A673 (cell line): ENCODE measurements around the gene CAMK2A. TPM values are rescaled to one million over a fixed set of nuclear protein-coding genes. Genes with fewer than 3 reads are reported as not detected.

Source experiments
- BruUV-seq: library from RNA; stranded (reverse); fragments of 400-500 nt; replicated peaks from 2 replicates; lab custom pipeline; 2021; lab: Mats Ljungman, UMichigan
- CTCF ChIA-PET: fragments of 300-600 bp; sonication (Branson Sonifier 250); formaldehyde crosslinking; loops from one replicate; lab custom pipeline; 2022; ENCODE audit warnings: antibody characterized with exemption; lab: Charles Lee
- POLR2A ChIA-PET: fragments of 300-600 bp; sonication (Branson Sonifier 250); formaldehyde crosslinking; loops from one replicate; lab custom pipeline; 2022; ENCODE audit warnings: antibody characterized with exemption; ENCODE audit not compliant: low non-redundant PET; lab: Charles Lee
- DNase-seq: peaks from one replicate; pipeline ENCODE4 v3.0.0-alpha.2; 2015; ENCODE audit warnings: low spot score
- H3K27ac ChIP-seq: fragments of 200-600 bp; sonication (generic); 2 replicates; pipeline ENCODE4 v1.5.1; 2016; ENCODE audit warnings: mixed run types, low read depth, mild to moderate bottlenecking, mixed read lengths, antibody characterized with exemption, low read length; ENCODE audit not compliant: poor library complexity, severe bottlenecking
- H3K27me3 ChIP-seq: fragments of 200-600 bp; sonication (generic); replicated peaks from 2 replicates; pipeline ENCODE4 v1.6.1; 2017; ENCODE audit warnings: mixed run types, low read depth, mild to moderate bottlenecking, mixed read lengths, antibody characterized with exemption, low read length; ENCODE audit not compliant: insufficient read depth, poor library complexity
- H3K36me3 ChIP-seq: fragments of 200-600 bp; sonication (generic); 2 replicates; pipeline ENCODE4 v1.6.1; 2016; ENCODE audit warnings: mixed run types, mild to moderate bottlenecking, mixed read lengths, antibody characterized with exemption, low read length; ENCODE audit not compliant: insufficient read depth, poor library complexity, severe bottlenecking
- H3K4me1 ChIP-seq: fragments of 200-600 bp; sonication (generic); 2 replicates; pipeline ENCODE4 v1.6.1; 2017; ENCODE audit warnings: mixed run types, mild to moderate bottlenecking, mixed read lengths, antibody characterized with exemption, low read length; ENCODE audit not compliant: insufficient read depth, poor library complexity, severe bottlenecking
- H3K4me3 ChIP-seq: fragments of 200-600 bp; sonication (generic); 2 replicates; pipeline ENCODE4 v1.5.1; 2016; ENCODE audit warnings: low read depth, mixed run types, mild to moderate bottlenecking, mixed read lengths, low read length; ENCODE audit not compliant: poor library complexity, severe bottlenecking
- H3K9me3 ChIP-seq: fragments of 200-600 bp; sonication (generic); 2 replicates; pipeline ENCODE4 v1.6.1; 2016; ENCODE audit warnings: mixed run types, low read depth, mild to moderate bottlenecking, mixed read lengths, antibody characterized with exemption, low read length; ENCODE audit not compliant: poor library complexity, severe bottlenecking
- CTCF ChIP-seq: fragments of 300-800, 200-600 bp; sonication (generic); conservative IDR thresholded peaks from 2 replicates; pipeline ENCODE4 v1.5.1; 2017; ENCODE audit warnings: low read depth, mild to moderate bottlenecking, antibody characterized with exemption, low read length, moderate library complexity, mixed read lengths
- EZH2 ChIP-seq: fragments of 200-600 bp; sonication (generic); IDR thresholded peaks from 2 replicates; pipeline ENCODE4 v1.6.1; 2017; ENCODE audit warnings: borderline replicate concordance, low read depth, mild to moderate bottlenecking, mixed read lengths, antibody characterized with exemption, low read length; ENCODE audit not compliant: poor library complexity, severe bottlenecking
- intact Hi-C: fragments of 100-400 bp; cut with micrococcal nuclease; formaldehyde crosslinking; loops from one replicate; pipeline ENCODE4 v1.10.0; 2022; ENCODE audit not compliant: unreplicated experiment
- total RNA-seq: library from RNA; stranded (reverse); gene quantifications from 2 replicates; pipeline ENCODE4 v1.2.3, GENCODE V29; 2021

CAMK2A gene
- total RNA-seq, 1 experiment from 2014 or later, result not detected

GRCh38 chr5:150306775-150307174 is 17.2 kb upstream of the CAMK2A start:
- Histone ChIP-seq H3K36me3 (no peaks in the 10 kb centered on the region), H3K27me3 (no peaks in the 10 kb centered on the region), H3K27ac (no peak overlapping the region), H3K4me3 (no peak overlapping the region), H3K4me1 (peaks cover 9% of the 10 kb centered on the region), H3K9me3 (no peaks in the 10 kb centered on the region)
- CTCF ChIA-PET, result no interaction called here
- POLR2A ChIA-PET, result no interaction called here
- no TSS peak for BruUV-seq
- no peak for DNase-seq
- no peak for TF ChIP-seq CTCF
- TF ChIP-seq EZH2, result no peak
- intact Hi-C loops, result no loop called here

GRCh38 chr5:150305557-150305956 is 16.0 kb upstream of the CAMK2A start:
- no peak for DNase-seq
- TF ChIP-seq EZH2 (no peak), CTCF (no peak)
- ChIA-PET POLR2A (no interaction called here), CTCF (no interaction called here)
- H3K27ac ChIP-seq, result no peak overlapping the region
- no TSS peak for BruUV-seq
- no peaks in the 10 kb centered on the region for H3K9me3 ChIP-seq
- no peak overlapping the region for H3K4me3 ChIP-seq
- intact Hi-C loops, result no loop called here
- H3K36me3 ChIP-seq, result no peaks in the 10 kb centered on the region
- H3K4me1 ChIP-seq, result peaks cover 20% of the 10 kb centered on the region
- no peaks in the 10 kb centered on the region for H3K27me3 ChIP-seq

- Histone ChIP-seq H3K27ac (no peak overlapping the region), H3K36me3 (no peaks in the 10 kb centered on the region), H3K9me3 (no peaks in the 10 kb centered on the region), H3K4me3 (no peak overlapping the region), H3K27me3 (no peaks in the 10 kb centered on the region), H3K4me1 (peaks cover 20% of the 10 kb centered on the region)
- BruUV-seq, result no TSS peak
- POLR2A ChIA-PET, result no interaction called here
- intact Hi-C loops, result no loop called here
- DNase-seq, result no peak
- CTCF ChIA-PET, result interaction anchor here (0.6 kb wide), 1 partner anchor 78 kb away, joined by 3 read pairs; no protein-coding TSS in a partner anchor
- no peak for TF ChIP-seq EZH2
- no peak for TF ChIP-seq CTCF
Measured at GRCh38 chr5:150305095-150305494, 15.5 kb upstream of the CAMK2A start.
